Mucosa of rectum (tissue), 2 donors: Measurements from ENCODE around the gene ABR.
A peak's percentile ranks its signal among the peaks of the same experiment; 100 is the strongest.

Experiments used
- H3K27ac ChIP-seq, 2 donors: one replicate each; pipeline ENCODE4 v1.7.0; 2013; ENCODE audit warnings: inconsistent platforms in 2 of 2, low read depth in 2 of 2, low read length in 2 of 2
- H3K27me3 ChIP-seq, 2 donors: one replicate each; pipeline ENCODE4 v1.7.0; 2013; ENCODE audit warnings: low read length in 2 of 2; ENCODE audit not compliant: control insufficient read depth in 2 of 2, insufficient read depth in 2 of 2
- H3K36me3 ChIP-seq, 2 donors: one replicate each; pipeline ENCODE4 v1.7.0; 2013; ENCODE audit warnings: low read length in 2 of 2; ENCODE audit not compliant: control insufficient read depth in 2 of 2, insufficient read depth in 2 of 2
- H3K4me1 ChIP-seq, 2 donors: one replicate each; pipeline ENCODE4 v1.7.0; 2013; ENCODE audit warnings: low read length in 2 of 2, mild to moderate bottlenecking in 1 of 2; ENCODE audit not compliant: control insufficient read depth in 2 of 2, insufficient read depth in 2 of 2
- H3K4me3 ChIP-seq, 2 donors: one replicate each; pipeline ENCODE4 v1.7.0; 2013; ENCODE audit warnings: low read length in 2 of 2
- H3K9ac ChIP-seq, 2 donors: one replicate each; pipeline ENCODE4 v1.7.0; 2013; ENCODE audit warnings: low read length in 2 of 2, low read depth in 1 of 2, mild to moderate bottlenecking in 1 of 2
- H3K9me3 ChIP-seq, 2 donors: one replicate each; pipeline ENCODE4 v1.7.0; 2013; ENCODE audit warnings: low read length in 2 of 2; ENCODE audit not compliant: control insufficient read depth in 2 of 2
- donor health status: healthy.
- donor health status: Normal muscosa, but diverticular disease.

Gene ABR

DNA sequence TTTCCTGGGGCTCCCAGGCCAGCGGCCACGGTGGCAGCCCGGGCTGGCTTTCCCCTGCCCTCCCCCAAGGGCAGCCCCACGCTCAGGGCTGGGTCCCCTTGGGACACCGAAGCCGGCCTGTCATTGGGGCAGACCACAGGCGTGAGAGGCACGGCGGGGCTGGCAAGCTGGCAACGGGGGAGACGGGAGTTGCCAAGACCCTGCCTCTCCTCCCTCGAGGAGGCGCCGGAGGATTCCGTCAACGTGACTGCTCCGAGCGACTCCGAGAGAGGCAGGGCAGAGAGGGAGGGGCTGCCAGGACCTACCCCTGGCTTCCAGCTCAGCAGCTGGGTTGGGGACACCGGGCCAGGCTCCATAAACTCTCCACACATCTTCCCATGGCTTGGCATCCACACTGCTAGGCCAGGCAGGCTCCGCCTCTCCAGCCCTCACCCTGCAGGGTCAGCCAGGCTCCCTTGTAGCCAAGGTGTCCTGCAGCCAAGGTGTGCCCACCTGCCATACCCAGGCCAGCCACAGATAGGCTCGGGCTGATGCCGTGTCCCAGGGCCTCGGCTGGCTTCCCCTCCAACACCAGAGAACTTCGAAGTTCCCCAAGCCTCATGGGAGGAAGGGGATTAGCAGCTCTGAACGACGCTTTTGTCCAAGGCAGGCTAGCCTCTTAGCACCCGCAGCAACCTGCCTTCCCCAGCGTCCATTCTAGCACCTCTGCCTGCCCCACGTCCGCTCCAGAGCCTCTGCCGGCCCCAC, 157.3 kb downstream of the ABR start:
- Histone ChIP-seq H3K9ac (no peak overlapping the region), H3K27me3 (no peaks in the 10 kb centered on the region), H3K9me3 (no peaks in the 10 kb centered on the region), H3K36me3 (peaks cover 14 to 27% of the 10 kb centered on the region in 2 donors), H3K27ac (no peak overlapping the region), H3K4me3 (no peak overlapping the region), H3K4me1 (peaks cover 3 to 8% of the 10 kb centered on the region in 2 donors)

DNA sequence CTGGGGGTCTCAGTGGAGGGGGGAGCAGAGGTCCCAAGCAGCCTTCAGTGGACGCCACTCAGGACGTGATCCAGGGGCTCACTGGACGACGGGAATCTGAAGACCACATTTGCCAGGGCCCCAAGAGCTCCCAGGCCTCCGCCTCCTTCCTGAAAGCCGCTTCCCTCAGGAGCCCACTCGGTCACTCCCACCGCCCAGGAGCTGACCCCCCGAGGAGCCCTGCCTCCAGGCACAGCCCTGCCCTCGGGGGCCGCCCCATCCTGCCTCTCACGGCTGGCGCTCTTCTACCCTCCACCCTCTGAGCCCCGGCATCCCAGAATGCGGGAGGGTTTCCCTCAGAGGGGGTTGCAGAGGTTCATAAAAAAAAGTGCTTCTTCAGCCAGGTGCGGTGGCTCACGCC, 158.6 kb downstream of the ABR start:
- H3K4me1 ChIP-seq, result peaks cover 3 to 8% of the 10 kb centered on the region in 2 donors
- H3K4me3 ChIP-seq, result no peak overlapping the region
- H3K9ac ChIP-seq, result no peak overlapping the region
- no peaks in the 10 kb centered on the region for H3K9me3 ChIP-seq
- H3K27ac ChIP-seq, result no peak overlapping the region
- peaks cover 14 to 30% of the 10 kb centered on the region in 2 donors for H3K36me3 ChIP-seq
- H3K27me3 ChIP-seq, result no peaks in the 10 kb centered on the region

- Histone ChIP-seq H3K27me3 (no peaks in the 10 kb centered on the region), H3K9ac (no peak overlapping the region), H3K4me1 (peaks cover 3 to 8% of the 10 kb centered on the region in 2 donors), H3K27ac (peak overlapping the region; percentile 68 to 75), H3K9me3 (no peaks in the 10 kb centered on the region), H3K36me3 (peaks cover 14 to 22% of the 10 kb centered on the region in 2 donors), H3K4me3 (no peak overlapping the region)
Observed at GRCh38 chr17:1019451-1019850, 160.3 kb downstream of the ABR start.

DNA sequence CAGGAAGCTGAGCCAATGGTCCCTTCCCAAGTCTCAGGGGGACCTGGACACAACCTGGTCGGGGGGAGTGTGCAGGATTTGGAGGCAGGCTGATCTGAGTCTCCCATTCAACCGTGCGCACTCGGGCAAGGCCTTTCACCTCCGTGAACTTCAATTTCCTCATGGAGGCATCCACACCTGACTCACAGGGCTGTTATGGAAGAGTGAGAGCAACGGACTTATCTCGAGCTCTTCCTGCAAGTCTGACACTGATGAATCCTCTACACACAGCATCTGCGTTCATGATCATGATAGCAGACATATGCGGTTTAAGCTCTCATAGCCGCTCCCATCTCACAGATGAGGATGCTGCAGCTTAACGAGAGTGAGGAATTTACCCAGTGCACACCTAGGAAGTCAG, 161.2 kb downstream of the ABR start:
- H3K4me3 ChIP-seq, result no peak overlapping the region
- no peaks in the 10 kb centered on the region for H3K9me3 ChIP-seq
- no peak overlapping the region for H3K9ac ChIP-seq
- no peak overlapping the region for H3K27ac ChIP-seq
- no peaks in the 10 kb centered on the region for H3K27me3 ChIP-seq
- H3K36me3 ChIP-seq, result peaks cover 10 to 16% of the 10 kb centered on the region in 2 donors
- peaks cover 3 to 8% of the 10 kb centered on the region in 2 donors for H3K4me1 ChIP-seq

DNA sequence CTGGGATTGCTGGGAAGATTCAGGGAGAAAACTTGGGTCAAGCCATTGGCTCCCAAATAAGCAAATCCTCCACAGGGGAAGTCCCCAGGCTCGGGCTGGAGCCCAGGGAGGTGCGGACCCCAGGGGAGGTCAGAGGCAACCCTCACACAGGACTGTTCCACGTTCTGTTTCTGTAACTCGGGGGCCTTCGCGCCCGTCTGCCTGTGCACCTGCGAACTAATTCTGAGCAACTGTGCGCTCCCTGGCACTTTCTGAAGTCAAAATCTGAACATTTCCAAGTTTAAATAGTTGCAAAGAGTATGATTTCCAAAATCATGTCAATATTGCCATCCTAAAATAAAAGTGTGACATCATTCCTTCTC, 166.1 kb downstream of the ABR start:
- Histone ChIP-seq H3K27ac (no peak overlapping the region), H3K36me3 (peaks cover 38 to 44% of the 10 kb centered on the region in 2 donors), H3K4me1 (no peaks in the 10 kb centered on the region), H3K9me3 (no peaks in the 10 kb centered on the region), H3K9ac (no peak overlapping the region), H3K27me3 (no peaks in the 10 kb centered on the region), H3K4me3 (no peak overlapping the region)

DNA sequence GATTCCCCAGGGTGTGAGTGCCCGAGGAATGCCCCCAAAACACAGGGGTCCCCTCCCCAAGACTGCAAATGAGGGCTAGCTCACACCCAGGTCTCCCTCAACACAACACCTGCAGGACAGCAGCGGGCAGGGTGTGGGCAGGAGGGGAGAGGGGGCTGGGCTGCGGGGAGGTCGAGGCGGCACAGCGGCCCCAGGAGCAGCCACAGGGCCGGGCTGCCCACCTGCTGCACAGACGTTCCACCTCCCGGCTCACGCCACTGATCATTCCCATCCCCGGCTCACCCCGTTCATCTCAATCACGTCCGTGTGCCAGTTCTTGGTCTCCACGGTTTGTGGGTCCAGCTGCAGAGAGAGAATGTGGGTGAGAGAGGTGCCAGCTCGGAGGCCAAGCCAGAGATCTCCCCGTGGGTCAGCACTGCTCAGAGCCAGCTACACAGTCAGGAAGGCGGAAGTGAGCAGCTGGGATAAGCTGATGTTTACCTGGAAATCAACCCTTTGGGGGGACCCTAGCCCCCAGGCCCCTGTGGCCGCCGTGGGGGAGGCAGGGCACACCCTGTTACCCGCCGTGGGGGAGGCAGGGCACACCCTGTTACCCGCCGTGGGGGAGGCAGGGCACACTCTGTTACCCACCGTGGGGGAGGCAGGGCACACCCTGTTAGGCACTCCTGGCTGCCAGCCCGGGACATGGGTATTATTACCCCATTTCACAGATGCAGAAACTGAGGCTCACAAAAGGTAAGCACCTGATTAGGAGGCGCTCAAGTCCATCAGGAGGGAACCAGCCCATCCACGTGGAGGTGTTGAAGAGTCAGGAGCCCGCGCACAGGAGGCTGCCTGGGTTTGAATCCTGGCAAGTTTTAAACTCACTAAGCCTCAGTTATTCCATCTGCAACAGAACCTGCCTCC, 166.7 kb downstream of the ABR start:
- no peak overlapping the region for H3K27ac ChIP-seq
- no peaks in the 10 kb centered on the region for H3K27me3 ChIP-seq
- H3K9me3 ChIP-seq, result no peaks in the 10 kb centered on the region
- H3K4me3 ChIP-seq, result no peak overlapping the region
- no peaks in the 10 kb centered on the region for H3K4me1 ChIP-seq
- peaks cover 43 to 44% of the 10 kb centered on the region in 2 donors for H3K36me3 ChIP-seq
- H3K9ac ChIP-seq, result no peak overlapping the region

DNA sequence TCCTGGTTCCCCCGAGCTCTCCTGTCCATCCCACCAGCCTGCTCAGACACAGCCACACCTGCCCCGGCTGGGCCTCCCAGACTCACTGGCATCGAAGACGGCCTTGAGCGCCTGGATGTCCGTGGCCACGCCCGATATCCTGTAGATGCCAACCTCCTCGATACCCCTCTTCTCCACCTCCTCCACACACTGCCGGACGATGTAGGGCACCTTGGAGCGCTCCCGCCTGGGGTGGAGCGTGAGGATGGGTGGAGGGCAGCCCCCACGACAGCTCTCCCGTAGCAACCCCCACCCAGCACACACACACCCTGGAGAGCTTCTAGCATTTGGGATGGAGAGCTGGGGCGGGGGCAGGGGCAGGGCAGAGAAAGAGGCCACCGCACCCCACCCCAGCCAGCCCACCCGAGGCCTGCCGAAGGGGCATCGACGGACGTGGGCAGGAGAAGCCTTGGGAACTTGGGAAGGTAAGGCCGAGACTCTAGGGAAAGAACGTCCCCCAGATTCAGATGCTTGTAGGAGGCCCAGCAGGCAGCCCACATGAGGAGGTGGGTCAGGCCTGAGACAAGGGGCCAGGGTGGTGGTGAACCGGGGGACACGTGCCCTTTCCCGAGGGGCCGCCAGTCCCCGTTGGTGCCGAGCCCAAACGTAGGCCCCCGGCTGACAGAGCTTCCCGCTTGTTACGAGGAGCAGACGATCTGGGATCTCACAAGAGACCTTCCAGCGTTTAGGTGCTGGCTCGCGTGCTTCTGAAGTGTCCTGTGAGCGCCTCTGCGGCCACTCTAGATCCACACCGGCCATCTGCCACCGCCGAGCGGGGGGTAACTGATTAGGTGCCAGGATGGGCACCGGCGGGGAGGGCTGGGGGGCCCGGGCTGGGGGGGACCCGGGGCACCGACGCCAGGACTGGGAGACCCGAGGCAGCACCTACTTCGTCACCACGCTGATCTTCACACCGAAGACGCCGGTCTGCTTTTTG, 167.7 kb downstream of the ABR start:
- Histone ChIP-seq H3K4me3 (no peak overlapping the region), H3K4me1 (peaks cover 0 to 7% of the 10 kb centered on the region in 2 donors), H3K27ac (no peak overlapping the region), H3K27me3 (no peaks in the 10 kb centered on the region), H3K36me3 (peaks cover 53 to 54% of the 10 kb centered on the region in 2 donors), H3K9me3 (no peaks in the 10 kb centered on the region), H3K9ac (no peak overlapping the region)

DNA sequence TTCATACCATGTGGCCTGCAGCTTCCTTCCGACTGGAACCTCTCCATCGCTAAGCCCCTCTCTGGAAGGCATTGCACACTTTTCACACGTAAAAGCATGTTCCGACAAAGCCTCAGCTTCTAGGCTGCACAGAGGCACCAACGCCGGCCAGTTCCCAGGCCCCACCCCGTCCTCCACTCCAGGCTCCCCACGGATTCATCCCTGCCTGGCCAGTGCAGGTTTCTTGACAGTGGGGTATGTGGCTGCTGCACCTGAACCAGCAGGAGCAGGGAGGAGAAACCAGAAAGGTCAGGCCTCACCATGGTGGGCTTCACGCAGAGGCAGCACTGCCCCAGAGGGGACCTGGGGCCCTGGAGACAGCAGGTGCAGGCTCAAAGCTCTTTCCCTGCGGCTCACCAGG, 168.6 kb downstream of the ABR start:
- Histone ChIP-seq H3K36me3 (peaks cover 54 to 58% of the 10 kb centered on the region in 2 donors), H3K9ac (no peak overlapping the region), H3K9me3 (no peaks in the 10 kb centered on the region), H3K27me3 (no peaks in the 10 kb centered on the region), H3K4me3 (no peak overlapping the region), H3K27ac (no peak overlapping the region), H3K4me1 (peaks cover 2 to 11% of the 10 kb centered on the region in 2 donors)

DNA sequence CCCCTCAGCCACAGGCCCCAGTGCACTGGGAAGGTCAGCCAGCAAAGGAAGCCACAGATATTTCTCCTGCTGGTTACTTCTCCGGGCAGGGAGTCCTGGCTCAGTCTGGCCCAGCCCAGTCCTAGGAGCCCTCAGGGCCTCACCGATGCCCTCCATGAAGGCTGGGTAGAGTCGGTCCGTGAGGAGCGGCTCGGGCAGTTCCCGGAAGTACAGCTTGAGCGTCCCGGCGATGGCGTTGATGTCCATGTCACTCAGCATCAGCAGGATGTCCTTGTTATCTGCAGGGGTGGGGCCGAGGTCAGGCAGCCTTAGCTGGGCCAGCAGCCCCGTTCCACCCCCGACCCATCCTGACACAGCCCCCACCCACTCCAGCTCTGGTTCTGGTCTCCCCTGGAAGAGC, 169.2 kb downstream of the ABR start:
- Histone ChIP-seq H3K27me3 (no peaks in the 10 kb centered on the region), H3K4me1 (peaks cover 3 to 16% of the 10 kb centered on the region in 2 donors), H3K9ac (no peak overlapping the region), H3K27ac (no peak overlapping the region), H3K9me3 (no peaks in the 10 kb centered on the region), H3K36me3 (peaks cover 59 to 63% of the 10 kb centered on the region in 2 donors), H3K4me3 (no peak overlapping the region)
